KG1 (cell line): ENCODE measurements around the gene AK5.

Experiments
- DNase-seq: peaks from one replicate; lab custom pipeline; 2025; lab: John Stamatoyannopoulos, UW

Gene AK5, protein sequence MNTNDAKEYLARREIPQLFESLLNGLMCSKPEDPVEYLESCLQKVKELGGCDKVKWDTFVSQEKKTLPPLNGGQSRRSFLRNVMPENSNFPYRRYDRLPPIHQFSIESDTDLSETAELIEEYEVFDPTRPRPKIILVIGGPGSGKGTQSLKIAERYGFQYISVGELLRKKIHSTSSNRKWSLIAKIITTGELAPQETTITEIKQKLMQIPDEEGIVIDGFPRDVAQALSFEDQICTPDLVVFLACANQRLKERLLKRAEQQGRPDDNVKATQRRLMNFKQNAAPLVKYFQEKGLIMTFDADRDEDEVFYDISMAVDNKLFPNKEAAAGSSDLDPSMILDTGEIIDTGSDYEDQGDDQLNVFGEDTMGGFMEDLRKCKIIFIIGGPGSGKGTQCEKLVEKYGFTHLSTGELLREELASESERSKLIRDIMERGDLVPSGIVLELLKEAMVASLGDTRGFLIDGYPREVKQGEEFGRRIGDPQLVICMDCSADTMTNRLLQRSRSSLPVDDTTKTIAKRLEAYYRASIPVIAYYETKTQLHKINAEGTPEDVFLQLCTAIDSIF

DNA sequence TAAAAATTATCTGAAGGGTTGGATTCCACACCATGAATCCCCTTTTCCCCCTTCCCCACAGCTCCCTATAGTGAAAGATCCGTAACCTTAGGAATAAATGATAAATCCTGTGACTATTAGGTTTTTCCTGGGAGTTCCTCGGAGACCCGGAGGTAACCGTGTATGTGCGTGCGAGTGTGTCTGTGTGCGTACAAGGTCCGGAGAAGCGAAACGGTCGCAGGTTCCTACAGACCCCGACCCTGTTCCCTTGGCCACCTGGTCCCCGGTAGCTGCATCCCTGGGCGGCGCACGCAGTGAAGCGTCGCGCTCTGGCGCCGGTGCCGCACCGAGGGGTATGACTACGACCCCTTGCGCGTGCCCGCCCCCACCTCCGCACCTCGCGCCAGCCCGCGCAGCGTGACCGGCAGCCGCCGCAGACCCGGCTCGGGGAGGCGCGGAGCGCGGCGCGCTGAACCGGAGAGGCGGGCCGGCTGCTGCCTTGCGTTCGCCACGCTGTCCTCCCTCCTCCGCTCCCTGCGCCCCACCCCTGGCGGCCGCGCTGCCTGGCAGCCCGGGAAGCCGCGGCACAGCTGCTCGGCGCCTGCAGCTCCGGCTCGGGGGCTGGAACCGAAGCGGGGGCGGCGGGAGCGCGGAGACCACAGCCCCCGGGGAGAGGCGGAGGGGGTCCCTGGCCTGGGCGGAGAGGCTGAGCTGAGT lies at the start of gene AK5:
TSS of gene AK5 (plus strand) at position 529 of the 696 bp plus-strand sequence. CDS start 295 bp downstream, outside the sequence.
- DNase-seq = no peak

DNA sequence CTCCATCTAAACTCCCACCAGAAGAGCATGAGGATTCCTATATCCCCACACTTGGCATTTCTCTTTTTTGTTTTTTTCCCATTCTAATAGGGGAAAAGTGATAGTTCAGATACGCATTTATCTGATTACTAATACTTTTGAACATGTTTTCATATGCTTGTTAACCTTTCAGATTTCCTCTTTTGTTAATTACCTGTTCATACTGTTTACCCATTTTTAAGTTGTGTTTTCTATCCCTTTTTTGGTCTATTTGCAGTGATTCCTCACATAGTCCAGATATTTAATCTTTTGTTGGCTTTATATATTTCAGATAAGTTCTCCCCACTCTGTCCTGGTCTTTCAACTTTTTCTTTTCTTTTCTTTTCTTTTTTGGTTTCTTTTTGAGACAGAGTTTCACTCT lies 49.0 kb upstream of the AK5 start:
- DNase-seq = no peak

DNA sequence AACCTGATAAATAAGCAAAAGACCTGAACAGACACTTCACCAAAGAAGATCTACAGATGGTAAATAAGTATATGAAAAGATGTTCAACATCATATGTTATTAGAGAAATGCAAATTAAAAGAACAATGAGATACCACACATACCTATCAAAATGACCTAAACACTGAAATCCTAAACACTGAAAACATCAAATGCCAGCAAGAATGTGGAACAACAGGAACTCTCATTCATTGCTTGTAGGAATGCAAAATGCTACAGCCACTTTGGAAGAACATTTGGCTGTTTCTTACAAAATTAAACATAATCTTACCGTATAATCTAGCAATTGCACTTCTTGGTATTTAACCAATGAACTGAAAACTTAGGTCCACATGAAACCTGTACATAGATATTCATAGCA lies 47.7 kb upstream of the AK5 start:
- DNase-seq = no peak

DNA sequence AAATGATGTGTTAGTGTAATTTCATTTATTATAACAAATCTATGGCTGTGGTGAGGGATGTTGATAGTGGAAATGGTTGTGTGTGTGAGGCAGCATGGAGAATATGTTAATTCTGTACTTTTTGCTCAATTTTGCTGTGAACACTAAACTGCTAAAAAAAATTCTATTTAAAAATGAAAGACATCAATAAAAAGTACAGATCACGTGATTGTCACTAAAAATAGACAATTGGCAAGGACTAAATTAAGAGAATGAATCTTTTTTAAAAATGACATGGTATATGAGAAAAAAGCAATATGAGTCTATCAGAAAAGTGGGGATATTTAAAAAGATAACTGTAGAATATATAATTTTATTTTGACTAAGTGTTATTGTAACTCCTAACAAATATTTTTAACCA lies 46.9 kb upstream of the AK5 start:
- no peak for DNase-seq

DNA sequence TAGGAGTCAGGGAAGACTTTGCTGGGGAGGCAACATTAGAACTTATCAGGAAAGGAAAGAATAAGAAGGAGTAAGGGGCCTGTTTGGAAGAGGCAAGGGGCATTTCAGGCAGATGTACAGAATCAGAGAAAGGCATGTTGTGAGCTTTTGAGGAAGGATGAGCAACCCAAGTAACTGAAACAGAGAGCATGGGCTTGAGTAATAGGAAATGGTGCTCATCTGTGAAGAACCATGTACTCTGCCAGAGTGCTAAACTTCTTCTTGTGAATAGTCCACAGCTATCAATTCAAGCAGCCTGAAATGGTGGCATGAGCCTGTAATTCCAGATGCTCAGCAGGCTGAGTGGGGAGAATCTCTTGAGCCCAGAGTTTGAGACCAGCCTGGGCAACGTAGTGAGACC lies 43.4 kb upstream of the AK5 start:
- no peak for DNase-seq

DNA sequence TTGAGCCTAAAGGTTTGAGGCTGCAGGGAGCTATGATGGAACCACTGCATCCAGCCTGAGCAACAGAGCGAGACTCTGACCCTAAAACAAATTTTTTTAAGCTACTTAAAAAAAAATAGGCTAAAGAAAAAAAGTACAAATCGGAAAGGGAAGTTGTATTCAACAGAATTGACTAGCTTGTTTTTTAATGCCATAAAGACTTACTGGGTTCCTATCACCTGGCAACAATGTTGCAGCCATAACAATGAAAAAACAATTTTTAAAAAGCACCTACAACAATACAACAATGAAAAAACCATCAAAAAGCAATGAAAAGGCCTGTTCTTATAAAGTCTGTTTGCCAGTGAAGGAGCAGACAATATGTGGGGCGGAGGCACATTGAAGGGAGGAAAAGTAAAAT lies 42.5 kb upstream of the AK5 start:
- DNase-seq = no peak

DNA sequence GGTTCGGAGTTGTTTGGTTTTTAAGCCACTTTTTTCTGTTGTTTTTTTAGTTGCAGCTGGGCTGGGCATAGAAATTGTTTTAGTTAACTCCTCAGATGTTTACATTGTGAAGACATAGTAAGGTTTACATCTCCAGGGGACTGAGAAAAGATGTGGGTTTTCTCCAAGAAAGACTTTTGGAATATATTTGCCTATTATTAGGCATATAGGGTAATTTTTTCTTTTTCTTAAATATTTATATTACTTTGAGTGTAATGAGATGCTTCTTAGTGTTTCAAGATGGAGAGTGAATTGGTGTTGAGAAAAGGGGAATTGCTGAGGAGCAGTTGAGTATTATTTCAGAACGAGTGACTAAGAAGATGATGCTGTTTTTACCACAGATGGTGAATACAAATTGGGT lies 36.0 kb upstream of the AK5 start:
- no peak for DNase-seq

DNA sequence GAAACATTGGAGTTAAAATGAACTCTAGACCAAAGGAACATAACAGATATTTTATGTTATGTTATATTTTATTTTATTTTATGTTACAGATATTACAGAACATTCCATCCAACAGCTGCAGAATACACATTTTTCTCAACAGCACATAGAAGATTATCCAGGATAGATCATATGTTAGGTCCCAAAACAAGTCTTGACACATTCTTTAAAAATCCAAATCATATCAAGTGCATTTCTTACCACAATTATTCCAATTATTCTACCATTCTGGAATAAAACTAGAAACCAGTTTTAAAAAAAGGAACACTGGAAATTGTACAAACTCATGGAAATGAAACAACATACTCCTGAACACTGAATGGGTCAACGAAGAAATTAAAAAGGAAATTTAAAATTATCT lies 31.7 kb upstream of the AK5 start:
- DNase-seq = no peak

DNA sequence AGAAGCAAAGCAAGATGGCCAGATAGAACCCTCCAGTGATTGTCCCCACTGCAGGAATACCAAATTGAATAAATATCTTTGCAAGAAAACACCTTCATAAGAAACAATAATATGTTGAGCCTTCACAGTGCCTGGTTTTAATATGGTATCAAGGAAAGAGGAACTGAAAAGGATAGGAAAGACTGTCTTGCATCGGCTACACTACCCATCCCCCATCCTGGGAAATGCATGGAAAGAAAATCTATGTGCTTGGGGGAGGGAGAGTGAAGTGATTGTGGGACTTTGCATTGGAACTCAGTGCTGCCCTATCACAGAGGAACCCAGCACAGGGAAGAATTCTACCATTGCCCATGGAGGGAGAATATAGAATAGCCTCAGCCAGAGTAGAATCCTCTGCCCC lies 28.6 kb upstream of the AK5 start:
- DNase-seq = no peak

DNA sequence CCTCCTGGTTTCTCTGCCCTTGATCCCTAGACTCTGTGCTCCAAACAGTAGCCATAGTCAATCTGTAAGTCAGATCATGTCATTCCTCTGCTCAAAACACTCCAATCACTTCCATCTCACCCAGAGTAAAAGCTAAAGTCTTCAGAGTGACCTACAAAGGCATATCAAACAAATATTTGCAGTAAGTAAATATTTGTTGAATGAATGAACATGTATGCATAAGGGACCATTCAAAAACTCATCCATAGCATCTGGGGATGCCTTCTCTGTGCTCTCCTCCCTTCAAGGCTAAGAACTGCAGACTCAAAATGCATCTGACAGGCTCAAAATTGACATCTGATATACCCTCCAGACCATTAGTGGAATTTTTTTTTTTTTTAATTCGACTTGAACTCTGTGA lies 18.1 kb upstream of the AK5 start:
- no peak for DNase-seq

DNA sequence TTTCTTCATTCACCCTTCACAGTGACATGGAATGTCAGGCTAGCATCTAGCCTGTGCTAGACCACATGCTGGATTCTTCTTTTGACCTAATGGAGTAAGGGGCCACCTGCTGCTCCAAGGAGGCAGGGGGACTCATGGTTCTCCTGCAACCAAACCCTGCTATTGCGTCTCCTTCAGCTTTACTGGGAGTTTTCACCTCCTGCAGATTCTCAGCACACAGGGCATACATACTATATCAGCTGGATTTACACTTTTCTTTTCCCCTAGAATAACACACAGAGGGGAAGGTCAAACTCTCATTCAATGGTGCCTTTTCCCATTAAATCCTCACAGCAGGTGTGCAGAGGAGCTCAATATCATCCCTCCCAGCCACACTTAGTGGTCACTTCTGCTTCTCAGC lies 16.6 kb upstream of the AK5 start:
- no peak for DNase-seq

DNA sequence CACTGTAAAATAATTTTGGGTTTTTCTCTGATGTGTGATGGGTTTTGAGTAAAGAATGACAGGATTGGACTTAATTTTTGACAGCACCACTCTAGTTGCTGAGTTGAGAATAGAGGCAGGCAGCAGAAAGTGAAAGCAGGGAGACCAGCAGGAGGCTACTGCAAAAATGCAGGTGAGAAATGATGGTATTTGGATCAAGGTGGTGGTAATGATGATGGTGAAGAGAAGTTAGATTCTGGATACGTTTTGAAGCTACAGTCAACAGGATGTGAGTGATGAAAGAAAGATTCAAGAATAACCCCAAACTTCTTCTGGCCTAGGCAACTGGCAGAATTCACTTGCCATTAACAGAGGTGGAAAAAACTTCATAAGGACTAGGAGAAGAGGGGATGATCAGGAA lies 14.8 kb upstream of the AK5 start:
- DNase-seq = no peak

DNA sequence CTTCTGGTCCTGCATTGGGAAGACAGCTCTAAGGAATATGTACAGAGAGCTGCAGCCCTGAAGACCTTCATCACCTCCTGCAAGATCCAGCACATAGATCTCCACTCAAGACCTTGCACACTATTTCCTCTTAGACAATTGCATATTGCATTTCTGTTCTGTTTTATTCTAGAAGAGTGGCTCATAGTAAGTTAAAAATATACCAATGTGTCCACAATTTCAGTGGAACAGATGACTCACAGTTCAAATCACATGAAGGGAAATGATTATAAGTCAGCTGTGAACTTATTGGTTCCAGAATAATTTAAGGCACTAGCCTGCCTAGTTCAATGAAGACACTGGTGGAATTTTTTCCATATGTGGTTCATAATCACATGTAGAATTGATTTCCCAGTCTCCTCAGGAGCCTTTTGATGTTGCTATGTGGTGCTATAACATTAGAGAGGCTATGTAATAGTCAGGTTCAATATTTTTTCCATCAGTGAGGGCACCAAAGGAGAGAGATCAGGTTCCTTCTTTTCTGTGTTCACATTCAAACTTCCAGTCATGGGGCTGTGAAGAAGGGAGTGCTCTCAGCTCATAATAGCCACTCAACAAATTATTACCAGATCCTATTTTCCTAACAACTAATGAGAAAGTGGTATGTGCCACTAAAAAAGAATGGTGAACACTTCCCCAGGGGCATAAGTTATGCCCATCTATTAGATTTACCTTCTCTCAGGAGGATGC lies 9.8 kb upstream of the AK5 start:
- DNase-seq = no peak

DNA sequence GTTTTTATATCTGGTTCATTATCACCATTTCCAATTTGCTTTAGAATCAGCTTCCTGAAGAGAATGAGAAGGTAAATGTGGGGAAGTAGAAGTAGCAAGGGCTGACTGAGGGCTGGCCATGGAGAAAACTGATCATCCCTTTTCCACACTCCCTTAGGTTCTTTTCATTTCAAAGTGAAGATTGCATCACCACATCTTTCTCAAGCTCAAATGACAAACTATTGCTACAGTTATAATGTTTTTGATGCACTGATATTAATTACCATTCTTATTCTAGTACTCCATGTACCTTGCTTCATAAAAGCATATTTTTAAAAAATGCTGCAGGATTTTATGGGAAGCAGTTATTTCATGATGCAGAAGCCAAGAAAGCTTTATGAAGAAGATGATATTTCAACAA lies 7.9 kb upstream of the AK5 start:
- DNase-seq = no peak

DNA sequence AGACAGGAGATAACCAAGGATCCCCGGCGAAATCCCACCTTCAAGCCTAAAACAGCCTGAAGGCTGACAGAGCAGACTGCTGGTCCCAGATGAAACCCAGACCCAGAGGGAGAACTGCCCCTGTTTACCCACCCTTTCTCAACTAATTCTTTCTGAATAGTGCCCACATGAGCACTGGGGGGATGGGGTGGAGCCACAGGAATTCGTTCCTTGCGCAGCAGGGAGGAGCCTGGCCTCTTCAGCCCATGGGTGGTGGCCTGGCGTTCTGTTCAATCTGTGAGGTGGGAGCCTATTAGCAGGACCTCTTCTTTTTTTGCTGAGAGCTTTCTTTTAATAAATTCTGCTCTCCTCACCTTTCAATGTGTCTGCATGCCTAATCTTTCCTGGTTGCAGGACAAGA lies 6.6 kb upstream of the AK5 start:
- DNase-seq = no peak

DNA sequence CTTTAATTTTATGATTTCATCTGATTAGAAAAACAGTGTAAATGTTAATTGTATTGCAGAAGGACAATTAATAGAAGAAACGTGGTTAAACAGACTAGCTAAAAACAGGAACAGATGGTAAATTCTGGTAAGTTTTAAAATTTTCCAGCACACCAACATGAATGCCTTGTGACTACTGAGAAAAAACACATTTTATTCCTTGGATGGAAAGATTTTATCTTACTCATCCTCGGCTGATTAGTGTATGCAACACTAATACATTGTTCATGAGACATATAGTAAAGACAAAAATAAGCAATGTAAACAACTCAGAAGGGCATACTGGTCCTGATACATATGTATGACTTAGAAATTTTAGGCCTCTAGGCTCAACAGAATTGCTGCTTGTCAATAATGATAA lies 4.9 kb upstream of the AK5 start:
- no peak for DNase-seq

DNA sequence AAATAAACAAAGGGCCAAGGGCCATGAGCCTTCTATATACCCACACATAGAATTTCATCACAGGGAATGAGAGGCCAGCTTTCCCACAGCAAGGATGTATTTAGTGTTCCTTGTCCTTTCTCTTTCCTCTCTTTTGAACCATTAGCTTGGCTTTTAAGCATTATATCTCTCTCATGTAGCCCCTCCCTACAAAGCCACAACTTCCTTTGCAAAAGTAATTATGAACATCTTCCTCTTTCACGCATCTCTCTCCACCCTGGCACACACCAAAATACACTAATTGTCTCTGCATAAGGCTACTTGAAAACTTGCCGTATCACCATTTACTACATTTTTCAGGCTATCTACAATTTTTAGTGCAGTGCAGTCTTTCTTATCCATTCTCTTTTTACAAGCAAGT lies 1.9 kb upstream of the AK5 start:
- DNase-seq = peak; percentile 21

DNA sequence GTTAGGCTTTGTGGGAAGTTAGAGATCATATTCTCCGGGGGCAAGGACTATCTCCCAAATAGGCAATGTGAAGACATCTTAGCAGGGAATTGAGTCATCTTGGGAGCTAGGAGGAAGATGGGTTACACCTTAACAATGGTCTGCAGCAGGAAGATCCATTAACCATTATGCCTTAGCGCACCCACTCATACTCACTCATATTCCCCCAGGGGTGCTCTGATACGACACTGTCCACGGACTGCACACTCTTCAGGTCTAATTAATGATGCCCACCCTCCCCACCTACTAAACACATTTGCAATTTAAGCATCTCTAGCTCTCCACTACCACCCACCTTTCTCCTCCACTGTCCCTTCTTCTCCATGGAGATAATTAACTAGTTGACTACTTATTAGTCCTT lies 857 bp upstream of the AK5 start:
- DNase-seq = no peak

DNA sequence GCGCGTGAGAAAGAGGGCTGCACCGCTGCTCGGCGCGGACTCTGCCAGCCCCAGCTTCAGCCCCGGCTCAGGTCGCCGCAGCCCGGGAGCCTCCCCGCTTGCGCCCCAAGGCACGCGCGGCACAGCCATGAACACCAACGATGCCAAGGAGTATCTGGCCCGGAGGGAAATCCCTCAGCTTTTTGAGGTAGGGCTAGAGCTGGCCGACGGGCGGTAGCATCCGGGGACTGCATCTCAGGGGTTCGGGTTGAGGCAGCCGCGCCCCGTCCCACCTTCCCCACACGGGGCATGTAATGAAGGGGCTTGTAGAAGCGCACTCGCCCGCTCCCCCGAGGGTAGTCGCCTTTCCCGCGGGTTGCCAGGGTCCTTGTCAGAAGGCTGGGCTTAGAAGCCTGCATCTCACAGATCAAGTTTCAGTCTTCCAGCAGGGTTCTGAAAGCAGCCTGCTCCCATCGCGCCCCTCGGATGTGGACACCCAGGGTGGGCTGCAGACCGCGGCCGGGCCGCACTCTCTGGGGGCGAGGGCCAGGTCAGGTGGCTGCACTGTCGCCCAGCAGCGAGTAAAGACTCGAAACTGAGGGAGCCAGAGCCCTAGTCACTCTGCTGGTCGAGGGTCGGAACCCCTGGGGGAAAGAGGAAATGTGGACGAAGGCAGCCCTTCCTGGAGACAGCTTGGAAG lies 507 bp downstream of the AK5 start:
- DNase-seq = no peak

DNA sequence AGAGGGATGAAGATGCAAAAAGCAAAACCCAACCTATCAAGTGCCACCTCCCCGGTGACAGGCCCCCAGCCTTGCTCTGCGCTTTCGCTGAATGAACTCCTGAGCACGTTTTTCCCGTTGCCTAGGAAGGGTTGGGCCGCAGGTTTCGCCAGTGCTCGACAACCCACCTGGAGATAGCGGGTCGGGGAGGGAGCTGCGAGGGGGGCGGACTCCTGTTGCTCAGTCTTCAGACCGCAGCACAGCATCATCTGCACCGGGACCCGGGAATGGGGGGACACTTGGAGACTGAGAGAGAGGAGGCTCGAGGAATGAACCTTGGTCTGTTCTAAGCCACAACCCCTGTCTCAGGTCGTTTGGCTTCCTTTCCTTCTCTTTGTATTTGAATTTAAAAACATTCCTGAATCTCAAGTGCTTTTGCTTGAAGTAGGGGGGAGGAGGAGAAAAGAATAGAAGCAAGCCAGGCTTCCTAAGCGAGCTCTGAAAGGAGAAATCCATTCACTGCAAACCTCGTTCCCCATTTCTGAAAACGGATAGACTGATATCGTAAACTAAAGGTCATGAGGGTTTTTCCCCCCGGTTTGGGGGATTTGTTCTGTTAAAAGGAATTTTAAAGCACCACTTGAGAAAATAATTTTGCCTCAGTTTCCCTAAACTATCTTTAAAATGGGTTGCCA lies 1.2 kb downstream of the AK5 start:
- no peak for DNase-seq

DNA sequence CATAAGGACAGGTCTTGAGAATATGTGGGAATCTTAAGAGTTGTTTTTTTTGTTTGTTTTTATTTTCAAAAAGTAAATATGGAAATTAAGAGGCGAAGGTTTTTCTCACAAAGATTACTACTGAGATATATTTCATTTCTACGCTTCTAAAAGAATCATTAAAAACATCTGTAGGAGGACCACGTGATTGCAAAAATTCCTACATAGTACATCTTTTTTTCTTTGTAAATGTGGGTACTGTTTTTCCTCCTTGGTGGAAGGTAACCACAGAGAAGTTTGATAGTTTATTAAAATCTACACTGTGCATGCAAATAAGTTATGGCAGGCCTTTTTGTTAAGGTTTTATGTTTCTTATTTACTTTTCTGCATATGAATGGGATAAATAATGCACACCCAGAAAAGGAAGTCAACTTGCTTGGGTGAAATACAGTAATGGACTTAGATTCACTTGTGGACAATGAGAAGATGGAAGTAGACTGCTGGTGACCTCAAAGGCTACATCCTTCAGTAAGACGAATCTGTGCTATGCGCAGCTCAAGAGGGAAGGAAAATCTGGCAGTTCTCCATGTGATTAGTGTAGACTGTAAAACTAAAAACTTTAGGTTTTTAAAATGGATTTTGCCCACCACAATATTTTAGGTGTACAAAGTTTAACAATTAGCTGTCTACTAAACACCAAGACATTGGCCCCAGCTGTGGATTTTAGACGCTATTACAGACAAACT lies 2.0 kb downstream of the AK5 start:
- no peak for DNase-seq
